Effector memory CD8-positive, alpha-beta T cell (primary cell): ENCODE data around the gene FLOT1.
"Not testable (repeated sequence)": the region's sequence is repeated elsewhere in the genome, so short reads cannot be mapped to it uniquely, and the experiment has no call there.

Source experiments
- ATAC-seq: fragments of 150-1000 bp; cut with Tn5 transposase; replicated peaks from 2 replicates; pipeline ENCODE4 v1.10.0; 2021; ENCODE audit warnings: mild to moderate bottlenecking, moderate library complexity
- DNase-seq, 3 experiments: peaks; one replicate each; pipeline ENCODE4 v3.0.0; 2021
- H3K27ac Mint-ChIP-seq, 2 donors: one replicate each; pipeline ENCODE4 v1.8.0; 2022; ENCODE audit warnings: mild to moderate bottlenecking in 2 of 2, mixed read lengths in 2 of 2, moderate library complexity in 2 of 2
- H3K27me3 Mint-ChIP-seq, 2 donors: one replicate each; pipeline ENCODE4 v1.8.0; 2022; ENCODE audit warnings: mixed read lengths in 2 of 2
- H3K36me3 Mint-ChIP-seq: one replicate; pipeline ENCODE4 v1.8.0; 2022; ENCODE audit warnings: mild to moderate bottlenecking, moderate library complexity, mixed read lengths; ENCODE audit not compliant: insufficient read depth
- H3K4me1 Mint-ChIP-seq, 2 donors: one replicate each; pipeline ENCODE4 v1.8.0; 2022; ENCODE audit warnings: low read depth in 2 of 2, mixed read lengths in 2 of 2
- H3K4me3 Mint-ChIP-seq, 2 donors: one replicate each; pipeline ENCODE4 v1.8.0; 2022; ENCODE audit warnings: mild to moderate bottlenecking in 2 of 2, mixed read lengths in 2 of 2, moderate library complexity in 2 of 2
- H3K9me3 Mint-ChIP-seq, 2 donors: one replicate each; pipeline ENCODE4 v1.8.0; 2022; ENCODE audit warnings: mixed read lengths in 2 of 2

The FLOT1 gene

GRCh38 chr6:30727920-30728553 lies 14.4 kb downstream of the FLOT1 start:
- Mint-ChIP-seq H3K27me3 (no peaks in the 10 kb centered on the region), H3K9me3 (no peaks in the 10 kb centered on the region), H3K4me1 (peaks cover 26 to 28% of the 10 kb centered on the region in 2 donors), H3K4me3 (no peak overlapping the region), H3K36me3 (peaks cover 70% of the 10 kb centered on the region), H3K27ac (peak overlapping the region in 1 of 2 donors; percentile 66)
- ATAC-seq = no peak
- DNase-seq = no peak

GRCh38 chr6:30726506-30727413 lies 15.7 kb downstream of the FLOT1 start:
- H3K36me3 Mint-ChIP-seq = peaks cover 74% of the 10 kb centered on the region
- ATAC-seq = no peak
- H3K27ac Mint-ChIP-seq = peak overlapping the region in 1 of 2 donors; percentile 66
- H3K4me1 Mint-ChIP-seq = peaks cover 34% of the 10 kb centered on the region in 2 donors
- DNase-seq = no peak
- H3K27me3 Mint-ChIP-seq = no peaks in the 10 kb centered on the region
- H3K4me3 Mint-ChIP-seq = no peak overlapping the region
- H3K9me3 Mint-ChIP-seq = no peaks in the 10 kb centered on the region

GRCh38 chr6:30725713-30726505 lies 16.6 kb downstream of the FLOT1 start:
- Mint-ChIP-seq H3K4me1 (peaks cover 36 to 37% of the 10 kb centered on the region in 2 donors), H3K9me3 (no peaks in the 10 kb centered on the region), H3K4me3 (no peak overlapping the region)

GRCh38 chr6:30724906-30725667 lies 17.4 kb downstream of the FLOT1 start:
- Mint-ChIP-seq H3K9me3 (no peaks in the 10 kb centered on the region), H3K27ac (peak overlapping the region; percentile 67 to 87), H3K27me3 (no peaks in the 10 kb centered on the region), H3K4me3 (peak overlapping the region in 1 of 2 donors; percentile 21), H3K36me3 (peaks cover 79% of the 10 kb centered on the region), H3K4me1 (peaks cover 29 to 31% of the 10 kb centered on the region in 2 donors)
- DNase-seq (no peak), ATAC-seq (no peak)

More at GRCh38 chr6:30725713-30726505, 16.6 kb downstream of the FLOT1 start:
- peak overlapping the region; percentile 46 to 67 for H3K27ac Mint-ChIP-seq
- H3K27me3 Mint-ChIP-seq = no peaks in the 10 kb centered on the region
- DNase-seq (no peak), ATAC-seq (no peak)
- peaks cover 77% of the 10 kb centered on the region for H3K36me3 Mint-ChIP-seq

GRCh38 chr6:30723843-30724741 lies 18.4 kb downstream of the FLOT1 start:
- DNase-seq = not testable (repeated sequence)
- H3K4me1 Mint-ChIP-seq = peaks cover 36 to 38% of the 10 kb centered on the region in 2 donors

DNA sequence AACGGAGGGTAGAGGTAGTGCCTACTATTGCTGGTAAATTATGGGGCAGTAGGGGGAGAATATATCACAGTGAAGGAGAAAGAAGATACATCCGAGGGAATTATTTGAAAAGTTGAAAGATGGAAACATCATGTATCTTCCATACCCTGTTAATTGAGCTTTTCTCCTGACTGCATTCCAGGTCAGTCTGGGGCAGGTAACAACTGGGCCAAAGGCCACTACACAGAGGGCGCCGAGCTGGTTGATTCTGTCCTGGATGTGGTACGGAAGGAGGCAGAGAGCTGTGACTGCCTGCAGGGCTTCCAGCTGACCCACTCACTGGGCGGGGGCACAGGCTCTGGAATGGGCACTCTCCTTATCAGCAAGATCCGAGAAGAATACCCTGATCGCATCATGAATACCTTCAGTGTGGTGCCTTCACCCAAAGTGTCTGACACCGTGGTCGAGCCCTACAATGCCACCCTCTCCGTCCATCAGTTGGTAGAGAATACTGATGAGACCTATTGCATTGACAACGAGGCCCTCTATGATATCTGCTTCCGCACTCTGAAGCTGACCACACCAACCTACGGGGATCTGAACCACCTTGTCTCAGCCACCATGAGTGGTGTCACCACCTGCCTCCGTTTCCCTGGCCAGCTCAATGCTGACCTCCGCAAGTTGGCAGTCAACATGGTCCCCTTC lies 19.2 kb downstream of the FLOT1 start:
- Mint-ChIP-seq H3K4me3 (peak overlapping the region; percentile 97 to 99), H3K27ac (peak overlapping the region; percentile 81 to 91), H3K4me1 (peaks cover 36 to 38% of the 10 kb centered on the region in 2 donors), H3K36me3 (peaks cover 72% of the 10 kb centered on the region)
- not testable (repeated sequence) for DNase-seq, H3K9me3 Mint-ChIP-seq, H3K27me3 Mint-ChIP-seq, ATAC-seq

More at GRCh38 chr6:30723843-30724741, 18.4 kb downstream of the FLOT1 start:
- Mint-ChIP-seq H3K36me3 (peaks cover 80% of the 10 kb centered on the region), H3K27ac (peak overlapping the region; percentile 67 to 87), H3K4me3 (peak overlapping the region; percentile 35 to 57)
- H3K9me3 Mint-ChIP-seq, H3K27me3 Mint-ChIP-seq, ATAC-seq: not testable (repeated sequence)

GRCh38 chr6:30722280-30723112 lies 20.0 kb downstream of the FLOT1 start:
- peaks cover 39 to 41% of the 10 kb centered on the region in 2 donors for H3K4me1 Mint-ChIP-seq
- no peaks in the 10 kb centered on the region for H3K9me3 Mint-ChIP-seq
- no peaks in the 10 kb centered on the region for H3K27me3 Mint-ChIP-seq
- peaks cover 67% of the 10 kb centered on the region for H3K36me3 Mint-ChIP-seq
- peak overlapping the region; percentile 97 to 99 for H3K4me3 Mint-ChIP-seq
- DNase-seq (peak; percentile 85 to 92 (median 85)), ATAC-seq (no peak)
- H3K27ac Mint-ChIP-seq = peak overlapping the region; percentile 81 to 91

GRCh38 chr6:30722025-30722279 lies 20.5 kb downstream of the FLOT1 start:
- peak overlapping the region; percentile 81 to 91 for H3K27ac Mint-ChIP-seq
- DNase-seq, H3K9me3 Mint-ChIP-seq, ATAC-seq, H3K27me3 Mint-ChIP-seq: not testable (repeated sequence)
- H3K4me3 Mint-ChIP-seq = peak overlapping the region; percentile 97 to 99
- H3K4me1 Mint-ChIP-seq = peaks cover 42 to 45% of the 10 kb centered on the region in 2 donors
- H3K36me3 Mint-ChIP-seq = peaks cover 67% of the 10 kb centered on the region

DNA sequence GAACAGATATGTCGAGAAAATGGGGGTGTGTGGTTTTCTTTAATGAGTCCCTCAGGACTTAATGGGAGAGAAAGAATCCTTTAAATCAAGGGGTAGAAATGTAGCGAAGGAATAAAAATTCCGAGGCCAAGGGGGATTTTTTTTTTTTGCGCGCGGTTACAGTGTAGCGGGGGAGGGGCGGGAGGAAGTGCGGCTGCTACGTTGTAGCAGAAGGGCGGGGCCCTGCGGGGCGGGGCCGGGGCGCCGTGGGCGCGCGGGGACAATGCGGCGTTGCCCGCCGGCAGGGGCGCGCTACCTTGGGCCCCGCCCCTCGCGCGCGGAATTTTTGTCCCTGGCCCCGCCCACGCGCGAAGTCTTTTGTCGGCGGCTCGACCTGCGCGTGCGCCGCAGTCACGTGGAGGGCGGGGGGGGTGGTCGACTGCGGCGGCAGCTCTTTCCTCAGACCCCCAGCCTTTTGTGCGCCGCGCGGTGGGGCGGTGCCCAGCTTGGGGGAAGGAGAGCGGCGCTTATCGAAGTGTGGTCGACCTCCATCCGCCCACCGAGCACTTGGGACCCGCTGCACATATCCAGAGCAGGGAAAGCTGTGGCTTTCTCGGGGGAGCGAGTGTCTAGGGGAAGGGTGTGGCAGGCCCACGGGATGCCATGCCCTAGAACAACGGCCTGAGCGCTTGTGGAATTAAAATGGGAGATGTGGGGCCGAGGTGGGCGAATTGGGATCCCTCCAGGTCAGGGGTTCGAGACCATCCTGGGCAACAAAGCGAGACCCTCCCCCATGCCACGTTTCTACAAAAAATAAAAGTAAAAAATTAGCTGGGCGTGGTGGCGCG lies 21.1 kb downstream of the FLOT1 start:
- peaks cover 67% of the 10 kb centered on the region for H3K36me3 Mint-ChIP-seq

DNA sequence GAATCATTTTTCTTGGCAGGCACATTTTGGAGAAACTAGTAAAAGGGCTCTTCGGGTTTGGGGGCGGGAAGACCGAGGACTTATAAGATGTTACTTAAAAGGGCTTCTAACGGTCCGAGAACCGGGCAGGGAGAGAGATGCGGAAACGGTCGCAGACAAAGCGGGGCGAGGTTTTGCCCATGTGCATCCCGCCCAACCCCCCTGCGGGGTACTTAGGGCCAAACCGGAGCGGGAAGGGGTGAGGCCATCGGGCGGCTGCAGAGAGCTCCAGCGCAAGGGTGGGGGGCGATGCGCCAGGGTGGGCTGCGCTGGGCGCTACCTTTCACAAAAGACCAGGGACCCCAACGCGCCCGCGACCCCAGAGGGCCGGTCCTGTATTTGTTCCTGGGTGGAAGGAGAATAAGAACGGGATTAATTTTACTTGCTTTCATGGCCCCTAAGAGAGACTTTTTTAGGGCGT lies 21.7 kb downstream of the FLOT1 start:
- Mint-ChIP-seq H3K36me3 (peaks cover 67% of the 10 kb centered on the region), H3K4me3 (peak overlapping the region; percentile 97 to 99), H3K4me1 (peaks cover 48 to 55% of the 10 kb centered on the region in 2 donors), H3K27ac (peak overlapping the region; percentile 81 to 91), H3K9me3 (peaks cover 0 to 9% of the 10 kb centered on the region in 2 donors), H3K27me3 (no peaks in the 10 kb centered on the region)
- ATAC-seq = no peak
- peak; percentile 42 to 55 (median 46) for DNase-seq

More for the DNA sequence above, 21.1 kb downstream of the FLOT1 start:
- Mint-ChIP-seq H3K9me3 (peaks cover 0 to 9% of the 10 kb centered on the region in 2 donors), H3K4me3 (peak overlapping the region; percentile 97 to 99), H3K27ac (peak overlapping the region; percentile 81 to 91), H3K4me1 (peaks cover 48 to 50% of the 10 kb centered on the region in 2 donors), H3K27me3 (no peaks in the 10 kb centered on the region)
- ATAC-seq (peak; percentile 40), DNase-seq (peak; percentile 93 to 95 (median 93))
